HL-60/S4 treated with phorbol 12-myristate 13-acetate at 8.2 ng/mL for 4 days and 3 days (cell line): ENCODE data around the gene ZFP90.

Source experiments
- in situ Hi-C: fragments of 300-500 bp; cut with MboI; formaldehyde crosslinking; loops from 2 replicates; pipeline ENCODE4 v1.15.0; 2022; ENCODE audit warnings: low sequenced_read_pairs

The ZFP90 gene

GRCh38 chr16:68577352-68577853 is 38.3 kb downstream of the ZFP90 start:
- in situ Hi-C loops = no loop called here

GRCh38 chr16:68590201-68590994 is 51.3 kb downstream of the ZFP90 start:
- in situ Hi-C loops = no loop called here

- in situ Hi-C loops = no loop called here
Measured at GRCh38 chr16:68592466-68593337, 53.6 kb downstream of the ZFP90 start.

GRCh38 chr16:68596266-68596665 is 57.2 kb downstream of the ZFP90 start:
- in situ Hi-C loops = no loop called here

- in situ Hi-C loops = no loop called here
Measured at GRCh38 chr16:68599586-68599985, 60.5 kb downstream of the ZFP90 start.

GRCh38 chr16:68605746-68606145 is 66.7 kb downstream of the ZFP90 start:
- in situ Hi-C loops = no loop called here

- in situ Hi-C loops = no loop called here
Measured at GRCh38 chr16:68607443-68607842, 68.4 kb downstream of the ZFP90 start.

GRCh38 chr16:68608330-68608729 is 69.2 kb downstream of the ZFP90 start:
- in situ Hi-C loops = no loop called here

- in situ Hi-C loops = no loop called here
Measured at GRCh38 chr16:68612996-68613395, 73.9 kb downstream of the ZFP90 start.

- in situ Hi-C loops = no loop called here
Measured at GRCh38 chr16:68617734-68618133, 78.6 kb downstream of the ZFP90 start.
